Measurements from ENCODE around the gene SIX1.

Gene SIX1

DNA sequence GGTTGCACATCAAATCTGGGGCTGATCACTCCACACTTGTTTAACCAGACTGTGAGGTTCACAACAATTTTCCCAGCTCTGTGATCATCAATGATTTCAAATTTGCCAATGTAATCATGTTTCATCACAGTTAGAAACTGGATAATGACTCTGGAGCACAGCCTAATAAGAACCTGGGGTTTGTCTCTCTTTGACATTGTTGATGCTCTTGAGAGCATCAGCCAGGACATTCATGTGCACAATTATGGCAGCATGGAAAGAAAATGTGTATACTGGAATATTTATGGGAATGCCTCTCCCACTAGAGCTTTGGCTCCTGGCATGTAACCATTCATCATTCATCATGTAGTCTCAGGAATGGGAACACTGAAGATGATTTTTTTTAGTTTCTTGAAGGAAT lies 47.0 kb downstream of the SIX1 start:
- DNase-seq, result no peak
- Histone ChIP-seq H3K4me3 (ENCODE audit: low read depth, low read length) (no peak overlapping the region), H3K27ac (no peak overlapping the region), H3K27me3 (replicated peaks) (no peaks in the 10 kb centered on the region), H3K36me3 (replicated peaks) (no peaks in the 10 kb centered on the region)
- TF ChIP-seq, protein P1, sequence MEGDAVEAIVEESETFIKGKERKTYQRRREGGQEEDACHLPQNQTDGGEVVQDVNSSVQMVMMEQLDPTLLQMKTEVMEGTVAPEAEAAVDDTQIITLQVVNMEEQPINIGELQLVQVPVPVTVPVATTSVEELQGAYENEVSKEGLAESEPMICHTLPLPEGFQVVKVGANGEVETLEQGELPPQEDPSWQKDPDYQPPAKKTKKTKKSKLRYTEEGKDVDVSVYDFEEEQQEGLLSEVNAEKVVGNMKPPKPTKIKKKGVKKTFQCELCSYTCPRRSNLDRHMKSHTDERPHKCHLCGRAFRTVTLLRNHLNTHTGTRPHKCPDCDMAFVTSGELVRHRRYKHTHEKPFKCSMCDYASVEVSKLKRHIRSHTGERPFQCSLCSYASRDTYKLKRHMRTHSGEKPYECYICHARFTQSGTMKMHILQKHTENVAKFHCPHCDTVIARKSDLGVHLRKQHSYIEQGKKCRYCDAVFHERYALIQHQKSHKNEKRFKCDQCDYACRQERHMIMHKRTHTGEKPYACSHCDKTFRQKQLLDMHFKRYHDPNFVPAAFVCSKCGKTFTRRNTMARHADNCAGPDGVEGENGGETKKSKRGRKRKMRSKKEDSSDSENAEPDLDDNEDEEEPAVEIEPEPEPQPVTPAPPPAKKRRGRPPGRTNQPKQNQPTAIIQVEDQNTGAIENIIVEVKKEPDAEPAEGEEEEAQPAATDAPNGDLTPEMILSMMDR (IDR thresholded peaks at IDR 0.05; ENCODE audit: low read depth, low read length, missing control alignments), result no peak
- in situ Hi-C loops (cut with HindIII; ENCODE audit: low pct_ligation_motif_present, low sequenced_read_pairs), result no loop called here

DNA sequence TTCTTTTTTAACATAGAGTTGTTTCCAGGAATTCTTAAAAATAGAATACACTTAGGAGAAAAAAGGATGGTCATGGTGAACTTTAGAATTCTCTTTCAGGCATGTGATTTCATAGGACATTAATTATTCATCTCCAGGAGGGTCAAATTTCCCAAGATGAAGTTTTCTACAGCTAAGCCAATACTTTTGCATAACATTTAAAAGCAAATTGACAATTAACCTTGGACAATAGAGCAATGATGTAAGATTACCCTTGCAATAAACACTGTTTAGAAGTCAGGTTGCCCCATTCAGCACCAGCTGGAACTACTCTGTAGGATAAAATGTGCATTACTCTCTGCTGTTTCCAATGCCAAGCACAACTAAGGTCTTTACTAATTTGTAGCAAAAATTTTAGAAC lies 49.5 kb downstream of the SIX1 start:
- TF ChIP-seq, protein P1 (IDR thresholded peaks at IDR 0.05; ENCODE audit: low read depth, low read length, missing control alignments), result no peak
- Histone ChIP-seq H3K27me3 (replicated peaks) (no peaks in the 10 kb centered on the region), H3K27ac (no peak overlapping the region), H3K36me3 (replicated peaks) (no peaks in the 10 kb centered on the region), H3K4me3 (ENCODE audit: low read depth, low read length) (no peak overlapping the region)
- in situ Hi-C loops (cut with HindIII; ENCODE audit: low pct_ligation_motif_present, low sequenced_read_pairs), result no loop called here
- no peak for DNase-seq

DNA sequence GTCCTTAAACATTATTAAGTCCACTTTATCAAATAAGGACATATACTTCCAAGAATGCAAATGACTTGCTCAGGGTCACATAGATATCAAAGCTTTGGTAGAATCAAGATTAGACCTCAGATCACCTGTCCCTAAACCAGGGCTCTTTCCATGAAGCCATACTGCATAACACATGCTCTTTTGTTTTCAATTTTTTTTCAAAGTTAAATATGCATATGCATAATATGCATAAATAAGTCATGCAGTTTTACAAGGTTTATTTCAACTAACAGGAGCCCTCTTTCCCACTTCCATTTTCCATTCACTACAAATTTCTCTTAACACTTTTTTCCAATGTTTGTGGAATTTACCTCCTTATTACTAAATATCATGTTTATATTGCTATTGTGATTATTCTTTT lies 53.1 kb downstream of the SIX1 start:
- Histone ChIP-seq H3K27me3 (replicated peaks) (no peaks in the 10 kb centered on the region), H3K4me3 (ENCODE audit: low read depth, low read length) (no peak overlapping the region), H3K36me3 (replicated peaks) (no peaks in the 10 kb centered on the region), H3K27ac (no peak overlapping the region)
- DNase-seq, result no peak
- in situ Hi-C loops (cut with HindIII; ENCODE audit: low pct_ligation_motif_present, low sequenced_read_pairs), result no loop called here
- TF ChIP-seq, protein P1 (IDR thresholded peaks at IDR 0.05; ENCODE audit: low read depth, low read length, missing control alignments), result no peak

DNA sequence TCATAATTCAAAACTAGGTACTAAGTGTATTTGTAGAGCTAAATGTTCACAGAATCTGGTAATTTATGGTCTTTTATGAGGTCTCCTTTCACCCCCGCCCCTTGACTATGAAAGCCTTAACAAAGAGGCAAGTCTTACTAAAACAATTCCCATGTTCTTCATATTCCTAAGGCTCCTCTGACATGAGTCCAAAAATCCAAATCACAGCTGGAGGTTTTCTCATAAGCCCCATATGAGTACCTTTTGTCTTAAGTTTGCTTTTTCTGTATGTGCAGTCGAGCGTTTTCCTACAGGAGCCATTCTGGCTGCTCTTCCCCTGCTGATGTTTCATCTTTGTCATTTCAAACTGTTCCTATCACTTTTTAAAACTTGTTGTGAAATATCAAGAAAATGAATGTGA lies 55.2 kb downstream of the SIX1 start:
- no peaks in the 10 kb centered on the region for H3K36me3 ChIP-seq (replicated peaks)
- TF ChIP-seq, protein P1 (IDR thresholded peaks at IDR 0.05; ENCODE audit: low read depth, low read length, missing control alignments), result no peak
- no peaks in the 10 kb centered on the region for H3K27me3 ChIP-seq (replicated peaks)
- H3K27ac ChIP-seq, result no peak overlapping the region
- in situ Hi-C loops (cut with HindIII; ENCODE audit: low pct_ligation_motif_present, low sequenced_read_pairs), result no loop called here
- H3K4me3 ChIP-seq (ENCODE audit: low read depth, low read length), result no peak overlapping the region
- DNase-seq, result no peak

Measured in brain microvascular endothelial cell (primary cell).